SH-SY5Y (cell line): Measurements from ENCODE around the gene ERG28.

Experiments used
- GATA2 ChIP-seq: IDR thresholded peaks from 2 replicates; pipeline ENCODE4 v1.6.1; 2011; ENCODE audit warnings: mild to moderate bottlenecking, low read depth, low read length
- GATA3 ChIP-seq: IDR thresholded peaks from 2 replicates; pipeline ENCODE4 v1.6.1; 2011; ENCODE audit warnings: low read depth, mild to moderate bottlenecking, low read length, moderate library complexity

DNA sequence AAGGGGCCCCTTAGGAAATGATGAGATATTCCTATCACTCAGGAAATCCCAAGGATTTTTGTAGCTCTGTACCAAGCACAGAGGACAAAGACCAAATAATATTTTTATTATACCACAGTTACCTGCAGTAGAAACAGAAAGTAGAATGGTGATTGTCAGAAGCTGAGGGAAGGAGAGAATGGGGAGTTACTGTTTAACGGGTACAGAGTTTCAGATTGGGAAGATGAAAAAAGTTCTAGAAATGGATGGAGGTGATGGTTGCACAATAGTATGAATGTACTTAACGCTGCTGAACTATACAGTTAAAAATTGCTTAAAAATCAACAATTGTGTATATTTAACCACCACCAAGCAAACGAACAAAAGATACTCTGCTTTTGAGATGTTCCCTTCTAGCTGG lies 58.2 kb downstream of the ERG28 start:
- no peak for TF ChIP-seq GATA2
- TF ChIP-seq GATA3 = no peak
